T-helper 22 cell (primary cell): ENCODE results near the gene TMBIM1.

ENCODE experiments used
- DNase-seq: peaks from one replicate; pipeline ENCODE4 v3.0.0-alpha.2; 2020; ENCODE audit warnings: low read depth

TMBIM1 gene, protein sequence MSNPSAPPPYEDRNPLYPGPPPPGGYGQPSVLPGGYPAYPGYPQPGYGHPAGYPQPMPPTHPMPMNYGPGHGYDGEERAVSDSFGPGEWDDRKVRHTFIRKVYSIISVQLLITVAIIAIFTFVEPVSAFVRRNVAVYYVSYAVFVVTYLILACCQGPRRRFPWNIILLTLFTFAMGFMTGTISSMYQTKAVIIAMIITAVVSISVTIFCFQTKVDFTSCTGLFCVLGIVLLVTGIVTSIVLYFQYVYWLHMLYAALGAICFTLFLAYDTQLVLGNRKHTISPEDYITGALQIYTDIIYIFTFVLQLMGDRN

DNA sequence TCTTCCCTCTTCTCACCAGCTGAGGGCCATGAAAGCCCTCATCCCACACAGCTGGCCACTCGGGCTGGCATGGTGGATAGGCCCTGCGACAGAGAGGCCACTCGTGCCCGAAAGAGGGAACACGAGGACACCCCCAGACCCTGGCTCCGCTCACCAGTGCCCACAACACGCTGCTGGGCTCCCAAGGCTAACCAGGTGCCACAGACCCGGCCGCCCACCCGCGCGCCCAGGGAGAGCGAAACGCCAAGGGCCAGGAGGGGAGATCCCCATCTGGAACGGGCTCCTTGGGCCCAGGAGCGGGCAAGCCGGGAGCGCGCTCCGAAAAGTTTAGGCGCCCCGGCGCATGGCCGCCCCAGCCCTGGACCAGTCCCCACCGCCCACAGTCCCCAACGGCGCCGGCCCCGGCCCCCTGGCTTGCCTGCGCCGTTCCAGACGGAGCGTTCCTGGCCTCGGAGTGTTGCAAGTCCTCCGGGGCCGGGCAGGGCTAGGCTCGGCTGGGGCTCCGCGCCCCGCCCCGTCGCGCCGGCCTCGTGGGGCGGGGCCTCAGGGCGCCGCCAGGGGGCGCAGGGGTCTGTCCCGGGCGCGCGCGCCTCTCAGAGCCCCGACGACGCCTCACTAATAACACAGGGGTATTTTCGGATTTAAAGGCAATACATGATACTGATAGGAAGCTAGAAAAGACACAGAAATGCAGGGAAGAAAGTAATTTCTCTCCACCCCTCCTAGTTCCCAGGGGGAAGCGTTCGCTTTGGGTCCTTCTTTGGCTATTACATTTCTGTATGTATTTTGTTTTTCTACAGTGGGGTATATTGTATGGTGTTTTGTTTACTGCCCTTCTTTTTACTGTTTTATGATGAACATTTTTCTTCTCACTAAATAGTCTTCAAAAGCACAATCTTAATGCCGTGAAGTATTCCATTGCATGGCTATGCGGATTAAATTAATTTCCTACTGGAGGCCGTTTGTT, at the start of gene TMBIM1:
TMBIM1 (minus strand) TSS at position 456 of the 967 bp plus-strand sequence. CDS start 10,362 bp downstream, outside the sequence.
- DNase-seq = peak; percentile 60

DNA sequence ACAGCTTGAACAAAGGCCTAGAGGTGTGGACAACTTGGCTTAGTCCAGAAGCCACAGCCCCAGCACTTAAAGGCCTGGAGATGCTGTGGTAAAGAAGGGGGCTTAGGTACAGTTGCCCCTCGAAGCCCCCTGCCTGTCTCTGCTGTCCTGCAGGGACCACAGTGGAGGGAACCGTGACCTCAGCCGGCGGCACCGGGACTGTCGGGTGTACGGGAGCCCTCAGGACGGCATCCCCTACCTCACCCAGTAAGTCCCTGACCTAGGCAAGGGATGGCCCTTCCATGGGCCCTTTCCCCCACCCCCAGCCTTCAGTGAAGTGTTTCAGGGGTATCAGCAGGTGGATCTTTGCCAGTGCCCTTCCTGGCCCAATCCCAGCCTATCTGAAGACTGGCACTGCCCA, 49.1 kb upstream of the TMBIM1 start:
- no peak for DNase-seq

DNA sequence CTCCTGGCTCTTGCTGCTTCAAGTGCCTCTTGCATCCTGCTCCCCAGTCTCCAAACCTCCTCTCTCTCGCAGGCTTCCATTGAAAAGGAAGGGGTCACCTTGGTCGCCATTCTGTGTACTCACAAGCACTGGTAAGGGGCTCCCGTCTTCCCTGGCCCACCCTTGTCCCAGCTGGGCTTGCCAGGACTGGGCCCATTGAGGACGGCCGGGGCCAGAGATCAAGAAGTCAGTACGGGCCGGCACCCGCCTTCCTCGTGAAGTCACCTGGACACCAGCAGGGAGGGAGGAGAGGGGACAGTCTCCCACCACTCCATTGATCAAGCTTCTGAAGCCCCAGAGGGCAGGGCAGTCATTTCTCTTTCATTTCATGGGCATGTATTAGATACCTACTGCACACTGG, 48.4 kb upstream of the TMBIM1 start:
- DNase-seq = no peak

DNA sequence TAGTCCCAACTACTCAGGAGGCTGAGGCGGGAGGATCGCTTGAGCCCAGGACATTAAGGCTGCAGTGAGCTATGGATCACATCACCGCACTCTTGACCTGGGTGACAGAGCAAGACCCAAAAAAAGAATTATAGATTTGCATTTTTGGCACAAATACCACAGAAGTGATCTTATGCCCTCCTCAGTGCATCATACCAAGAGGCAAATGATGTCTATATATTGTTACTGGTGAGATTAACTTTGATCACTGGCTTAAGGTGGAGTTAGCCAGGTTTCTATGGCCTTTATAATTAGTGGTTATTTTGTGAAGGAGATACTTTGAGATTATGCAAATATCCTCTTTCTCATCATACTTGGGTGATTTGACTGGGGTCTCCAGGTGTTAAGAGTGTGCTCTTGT, 42.2 kb upstream of the TMBIM1 start:
- no peak for DNase-seq

DNA sequence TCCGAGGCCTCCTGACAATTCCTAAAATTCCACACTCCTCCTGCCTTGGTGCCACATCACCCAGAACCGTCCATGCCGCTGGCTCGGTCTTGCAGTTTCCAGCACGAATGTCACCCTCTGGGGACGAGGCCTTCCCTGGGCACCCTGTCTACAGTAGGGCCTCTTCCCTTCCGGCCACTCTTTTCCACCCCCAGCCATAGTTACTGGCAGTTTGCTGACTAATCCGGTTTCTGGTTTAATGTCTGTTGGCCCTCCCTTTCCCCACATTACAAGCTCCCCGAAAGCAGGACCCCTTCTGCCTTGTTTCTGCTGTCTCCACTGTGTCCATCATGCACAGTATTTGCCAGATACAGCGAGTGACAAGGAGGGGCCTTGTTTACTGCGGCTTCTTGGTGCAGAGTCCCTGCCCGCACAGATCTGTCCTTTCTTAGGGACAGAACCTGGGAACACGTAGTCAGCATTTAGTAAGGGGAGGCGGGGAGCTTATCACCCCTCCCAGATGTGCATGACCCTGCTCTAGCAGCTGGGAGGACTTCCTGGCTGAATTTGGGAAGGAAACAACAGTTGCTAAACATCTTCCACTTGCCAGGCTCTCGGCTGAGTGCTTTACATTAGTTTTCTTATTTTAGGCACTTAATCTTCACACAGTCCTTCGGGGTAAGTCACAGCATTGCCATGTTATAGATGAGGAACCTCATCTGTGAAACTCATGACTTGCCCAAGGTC, 40.8 kb upstream of the TMBIM1 start:
- DNase-seq = no peak

DNA sequence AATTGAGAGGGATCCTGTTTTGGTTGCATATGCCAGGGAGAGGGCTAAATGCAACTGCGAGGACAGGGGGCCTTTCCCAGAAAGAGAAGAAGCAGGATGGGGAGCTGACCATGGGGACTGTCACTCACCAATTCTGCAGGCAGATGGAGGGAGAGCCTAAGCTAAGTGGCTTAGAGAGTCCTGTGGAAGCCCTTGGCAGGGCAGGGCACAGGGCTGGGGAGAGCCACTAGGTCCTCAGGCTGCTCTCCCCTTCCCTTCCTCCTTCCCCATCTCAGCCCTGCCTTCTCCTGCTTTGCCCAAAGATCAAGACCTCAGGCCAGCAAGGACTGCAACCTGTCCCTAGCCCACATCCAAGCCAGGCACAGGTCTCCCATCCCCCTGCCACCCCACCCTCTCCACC, 40.0 kb upstream of the TMBIM1 start:
- DNase-seq = no peak

DNA sequence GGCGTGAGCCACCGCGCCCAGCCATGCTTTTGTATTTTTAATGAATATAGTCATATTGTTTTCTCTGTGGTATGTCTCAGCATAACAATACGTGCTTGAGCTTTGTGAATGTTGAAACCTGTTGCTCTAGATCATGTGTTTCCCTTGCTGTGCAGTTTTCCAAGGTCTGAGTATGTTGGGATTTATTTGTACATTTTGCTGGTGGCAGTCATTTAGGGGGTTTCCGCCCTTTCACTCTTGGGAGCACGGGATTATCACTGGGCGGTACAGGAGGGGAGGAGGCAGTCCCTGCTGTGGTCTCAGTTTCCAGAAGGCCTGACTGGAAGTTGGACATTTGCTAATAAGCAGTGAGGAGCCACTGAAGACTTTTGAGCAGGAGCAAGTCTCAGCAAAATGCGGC, 39.4 kb upstream of the TMBIM1 start:
- no peak for DNase-seq

DNA sequence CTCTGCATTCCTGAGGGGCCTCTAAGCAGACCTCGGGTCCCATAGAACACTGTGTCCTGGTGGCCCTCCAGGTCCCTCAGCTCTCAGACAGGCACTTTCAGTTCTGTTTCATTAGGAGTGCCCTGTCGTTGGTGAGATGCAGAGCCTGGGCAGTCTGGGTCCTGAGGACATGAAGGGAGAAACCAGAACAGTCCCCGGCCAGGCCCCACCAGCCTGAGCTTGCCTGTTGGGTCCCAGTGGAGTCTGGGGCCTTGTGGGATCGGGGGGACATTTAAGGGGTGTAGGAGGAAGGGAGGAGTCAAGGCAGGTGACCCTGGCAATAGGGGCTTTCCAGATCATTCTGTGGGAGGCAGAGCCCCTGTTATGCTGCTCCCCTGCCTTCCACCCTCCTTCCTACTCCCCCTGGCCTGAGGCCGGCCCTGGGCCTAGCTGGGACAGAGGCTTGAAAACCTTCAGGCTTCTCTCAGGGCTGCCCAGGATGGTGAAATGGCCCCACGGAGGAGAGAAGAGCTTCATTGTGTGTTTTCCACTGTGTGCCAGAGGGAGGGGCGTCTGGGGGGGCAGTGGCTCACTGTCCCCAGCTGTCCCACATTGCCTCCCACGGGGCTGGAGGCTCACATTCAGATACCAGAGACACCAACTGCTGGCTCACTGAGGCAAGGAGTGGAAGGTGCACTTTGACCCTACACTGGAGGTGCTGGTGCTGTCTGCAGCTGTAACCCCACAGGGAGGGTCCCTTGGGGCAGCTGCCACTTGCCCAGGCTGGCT, 37.7 kb upstream of the TMBIM1 start:
- no peak for DNase-seq

DNA sequence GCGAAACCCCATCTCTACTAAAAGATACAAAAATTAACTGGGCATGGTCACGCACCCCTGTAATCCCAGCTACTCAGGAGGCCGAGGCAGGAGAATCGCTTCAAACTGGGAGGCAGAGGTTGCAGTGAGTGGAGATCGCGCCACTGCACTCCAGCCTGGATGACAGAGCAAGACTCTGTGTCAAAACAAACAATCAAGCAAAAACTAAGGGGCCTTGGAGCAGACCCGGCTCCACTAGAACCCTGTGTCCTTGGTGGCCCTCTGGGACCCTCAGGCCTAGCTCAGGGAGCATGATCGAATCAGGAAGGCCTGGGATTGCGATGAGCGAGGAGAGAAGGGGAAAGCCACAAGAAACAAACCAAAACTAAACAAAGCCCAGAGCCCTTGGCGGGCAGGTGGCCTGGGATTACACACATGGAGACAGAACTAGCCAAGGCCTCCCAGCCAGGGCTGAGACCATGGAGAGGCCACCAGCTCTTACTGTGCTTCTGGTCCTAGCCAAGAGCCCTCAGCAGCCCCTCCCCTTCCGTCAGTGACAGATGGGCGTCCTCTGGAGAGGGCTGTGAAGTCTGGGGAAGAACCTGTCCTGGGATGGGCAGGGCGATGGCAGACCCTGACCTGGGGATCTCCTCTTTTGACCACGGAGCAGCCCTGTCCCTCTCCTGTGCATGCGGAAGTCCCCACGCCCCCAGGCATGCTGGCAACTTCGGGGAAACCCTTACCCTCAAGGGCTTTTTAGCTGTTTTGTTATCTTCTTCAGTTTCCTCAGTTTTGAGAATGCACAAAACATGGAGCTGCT, 36.9 kb upstream of the TMBIM1 start:
- no peak for DNase-seq

DNA sequence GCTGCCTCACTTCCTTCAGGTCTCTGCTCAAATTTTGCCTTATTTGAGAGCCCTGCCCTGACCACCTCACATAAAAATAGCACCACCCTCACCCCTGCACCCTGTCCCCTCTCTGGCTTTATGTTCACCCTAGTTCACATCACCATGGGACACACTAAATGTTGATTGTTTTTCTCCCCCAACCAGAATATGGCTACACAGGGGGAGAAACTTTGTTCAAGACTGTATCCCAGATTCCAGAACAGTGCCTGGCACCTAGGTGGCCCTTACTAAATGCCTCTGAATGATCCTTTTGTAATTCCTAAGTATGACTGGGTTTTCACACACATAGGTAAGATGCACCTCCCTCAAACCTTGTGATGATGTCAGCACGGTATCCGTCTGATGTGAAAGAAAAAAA, 36.0 kb upstream of the TMBIM1 start:
- no peak for DNase-seq

DNA sequence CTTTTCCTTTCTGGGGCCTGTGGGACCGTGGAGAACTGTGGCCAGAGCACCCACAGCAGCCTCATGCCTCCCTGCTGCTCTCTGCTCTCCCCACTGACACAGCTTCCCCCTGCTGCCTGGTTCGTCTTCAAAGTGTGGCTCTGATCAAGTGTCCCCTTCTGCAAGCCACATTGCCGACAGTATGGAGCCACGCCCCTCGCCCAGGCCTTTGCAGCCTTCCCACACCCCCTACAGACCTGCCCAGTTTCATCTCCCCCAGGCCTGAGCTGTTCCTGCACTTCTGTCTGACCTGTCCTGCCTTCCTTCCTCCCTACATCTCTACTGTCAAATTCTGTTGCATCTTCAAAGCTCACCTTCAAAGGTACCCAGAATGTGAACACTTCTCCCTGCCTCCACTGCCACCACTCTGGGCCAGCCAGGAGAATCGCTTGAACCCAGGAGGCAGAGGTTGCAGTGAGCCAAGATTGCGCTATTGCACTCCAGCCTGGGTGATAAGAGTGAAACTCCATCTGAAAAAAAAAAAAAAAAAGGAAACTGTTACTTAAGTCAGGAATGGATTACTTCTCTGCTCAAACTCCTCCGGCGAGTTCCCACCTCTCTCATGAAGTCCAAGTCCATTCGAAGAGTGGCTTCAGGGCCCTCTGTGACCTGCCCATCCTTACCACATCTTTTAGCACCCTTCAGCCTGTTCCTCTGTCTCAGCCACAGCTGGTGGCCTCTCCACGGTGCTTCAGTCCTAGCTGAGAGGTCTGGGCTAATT, 35.3 kb upstream of the TMBIM1 start:
- DNase-seq = no peak

DNA sequence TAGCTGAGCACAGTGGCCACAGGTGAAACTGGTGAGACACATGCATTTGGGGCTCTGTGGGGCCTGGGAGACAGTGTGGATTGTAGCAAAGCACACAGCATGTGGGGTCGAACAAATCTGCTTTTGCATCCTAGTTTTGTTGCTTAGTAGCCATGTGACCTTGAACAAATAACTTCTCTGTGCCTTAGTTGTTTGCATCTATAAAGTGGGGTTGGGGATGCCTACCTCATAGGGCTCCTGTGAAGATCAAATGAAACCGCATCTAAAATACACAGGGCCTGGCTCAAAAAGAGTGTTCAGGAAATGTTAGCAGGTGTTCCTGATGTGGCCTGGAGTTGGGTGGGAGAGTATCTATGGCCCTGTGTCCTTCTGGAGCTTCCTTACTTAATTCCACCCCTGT, 34.0 kb upstream of the TMBIM1 start:
- DNase-seq = no peak

DNA sequence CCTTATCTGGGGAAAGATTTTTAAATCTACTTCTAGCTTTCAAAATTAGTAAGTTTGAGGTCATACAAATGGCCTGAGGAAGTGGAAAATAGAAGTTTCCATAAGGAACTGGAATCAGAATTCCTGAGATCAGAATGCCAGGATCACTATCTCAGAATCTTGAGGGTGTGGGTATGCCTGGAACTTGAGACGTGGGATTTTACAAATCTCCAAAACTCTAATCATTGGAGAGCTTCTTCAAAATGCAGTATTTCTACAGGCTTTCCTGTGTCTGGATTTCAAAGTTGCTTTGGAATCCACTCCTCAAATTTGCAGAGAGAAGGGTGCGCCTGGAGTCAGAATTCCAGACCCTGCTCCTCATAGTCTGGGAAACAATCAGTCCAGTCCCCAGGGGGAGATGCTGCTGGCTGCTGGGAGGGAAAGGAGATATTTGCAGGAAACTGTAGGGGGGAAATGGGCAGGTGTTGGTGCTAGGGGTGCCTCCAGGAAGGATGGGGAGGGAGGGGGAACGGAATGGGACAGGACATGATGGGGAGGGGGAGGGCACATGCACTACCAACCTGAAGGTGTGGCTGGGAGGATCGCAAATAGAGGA, 33.4 kb upstream of the TMBIM1 start:
- DNase-seq = no peak

DNA sequence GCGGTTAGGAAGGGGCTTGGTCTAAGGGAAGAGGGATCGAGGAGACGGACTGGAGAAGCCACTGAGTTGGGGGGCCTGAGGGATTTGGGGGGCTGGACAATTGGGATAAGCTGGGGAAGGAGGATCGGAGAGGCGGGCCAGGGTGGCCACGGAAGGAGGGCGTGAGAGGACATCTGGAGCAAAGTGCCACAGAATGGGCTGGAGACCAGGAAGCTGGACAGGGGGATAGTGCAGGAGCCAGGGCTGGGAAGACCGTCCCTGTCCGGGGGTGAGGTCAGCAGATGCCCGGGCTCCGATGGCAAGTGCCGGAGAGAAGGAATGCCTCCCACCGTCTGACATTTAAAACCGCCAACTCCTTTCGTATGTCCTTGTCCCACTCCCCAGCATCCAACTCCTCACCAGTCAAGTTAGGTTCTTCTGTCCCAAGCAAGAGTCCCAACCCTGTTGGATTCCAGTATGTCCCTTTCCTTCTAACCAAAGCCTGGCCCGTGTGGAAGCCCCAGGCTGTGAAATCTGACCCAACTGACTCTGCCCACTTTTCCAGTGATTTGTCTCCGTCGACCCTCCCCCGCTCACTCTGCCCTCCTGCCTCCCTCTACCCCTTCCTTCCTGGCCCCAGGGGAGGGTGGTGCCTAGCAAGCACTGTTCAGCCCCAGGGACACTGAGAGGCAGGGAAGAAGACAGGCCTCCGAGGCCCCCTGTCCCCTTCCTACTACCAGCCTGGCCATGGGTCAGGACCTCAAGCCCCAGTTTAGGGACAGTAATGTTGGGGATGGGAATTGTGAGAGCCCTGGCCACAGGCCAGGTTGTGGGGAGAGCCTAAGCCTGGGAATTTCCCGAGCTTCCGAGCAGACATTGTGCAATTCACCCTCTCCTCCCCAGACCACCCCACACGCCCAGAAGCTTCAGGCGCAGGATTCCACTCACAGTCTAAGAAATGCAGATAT, 31.5 kb upstream of the TMBIM1 start:
- DNase-seq = no peak

DNA sequence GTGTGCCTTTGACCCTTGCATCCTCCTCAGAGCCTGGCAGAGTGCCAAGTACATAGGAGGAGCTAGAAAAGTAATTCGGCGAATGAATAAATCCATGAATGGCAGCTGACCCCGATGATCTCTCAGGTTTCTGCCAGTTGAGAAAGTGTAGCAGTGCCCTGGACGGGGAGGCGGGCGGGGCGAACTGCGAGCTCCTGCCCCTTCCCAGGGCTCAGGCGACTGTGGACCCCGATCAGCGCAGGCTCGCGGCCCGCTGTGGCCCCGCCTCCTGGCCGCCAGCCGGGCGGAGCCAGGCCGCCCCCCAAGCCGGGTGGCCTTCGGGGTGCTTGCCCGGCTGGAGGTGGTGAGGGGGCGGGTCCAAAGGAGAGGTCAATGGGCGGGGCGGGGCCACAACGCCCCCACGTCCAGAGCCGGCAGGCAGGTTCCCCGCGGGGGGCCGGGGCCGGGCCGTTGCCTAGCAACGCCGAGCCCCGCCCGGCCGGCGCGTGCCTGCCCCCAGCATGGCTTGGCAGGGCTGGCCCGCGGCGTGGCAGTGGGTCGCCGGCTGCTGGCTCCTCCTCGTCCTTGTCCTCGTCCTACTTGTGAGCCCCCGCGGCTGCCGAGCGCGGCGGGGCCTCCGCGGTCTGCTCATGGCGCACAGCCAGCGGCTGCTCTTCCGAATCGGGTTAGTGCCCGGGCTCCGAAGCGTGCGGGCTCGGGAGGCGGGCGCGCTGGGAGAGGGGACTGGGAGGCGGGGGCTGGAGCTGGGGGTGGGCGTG, 30.6 kb upstream of the TMBIM1 start:
- peak; percentile 11 for DNase-seq

DNA sequence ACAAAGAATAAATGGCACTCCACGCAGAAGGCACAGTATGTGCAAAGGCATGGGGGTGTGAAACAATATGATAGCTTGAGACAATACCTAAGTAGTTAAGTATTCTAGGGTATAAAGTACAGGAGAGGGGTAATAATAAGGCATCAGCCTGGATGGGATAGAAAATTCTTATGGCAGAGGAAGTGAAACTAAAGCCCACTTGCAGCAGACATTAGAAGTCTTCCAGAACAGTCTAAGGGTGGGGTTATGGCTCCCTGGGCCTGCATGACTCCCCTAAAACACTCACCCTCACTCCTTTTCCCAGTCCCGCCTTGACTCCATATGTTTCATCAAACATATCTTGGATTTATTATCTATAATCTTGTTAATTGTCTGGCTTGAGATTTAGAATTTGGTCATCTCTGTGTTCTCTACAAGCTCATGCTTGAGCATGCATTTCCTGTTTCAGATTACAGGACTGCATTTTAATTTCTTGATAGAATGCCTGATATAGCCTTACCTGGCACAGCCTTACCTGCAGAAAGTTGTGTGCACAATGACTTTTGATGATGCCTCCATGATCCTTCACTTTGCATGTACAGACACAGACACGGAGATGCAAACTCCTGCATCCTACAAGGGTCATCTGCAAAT, 28.5 kb upstream of the TMBIM1 start:
- no peak for DNase-seq

DNA sequence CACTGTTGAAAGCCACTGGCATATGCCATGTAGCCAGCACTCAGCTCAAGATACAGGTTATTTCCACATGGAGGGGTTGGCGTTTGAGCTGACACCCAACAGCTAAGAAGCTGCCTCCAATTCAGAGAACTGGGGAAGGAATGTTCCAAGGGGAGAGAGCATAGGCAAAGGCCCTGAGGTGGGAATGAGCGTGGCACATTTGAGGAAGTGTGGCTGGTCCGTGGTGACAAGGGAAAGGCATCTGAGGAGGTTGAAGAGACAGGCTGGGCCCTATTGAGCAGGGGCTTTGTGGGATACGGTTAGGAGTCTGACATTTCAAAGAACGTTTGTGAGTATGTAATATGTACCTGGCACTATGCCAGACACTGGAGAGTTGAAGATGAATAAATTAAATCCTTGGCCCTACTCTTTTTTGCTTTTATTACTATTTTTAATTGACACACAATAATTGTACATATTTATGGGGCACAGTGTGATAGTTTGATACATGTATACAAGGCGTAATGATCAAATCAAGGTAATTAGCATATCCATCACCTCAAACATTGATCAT, 27.6 kb upstream of the TMBIM1 start:
- no peak for DNase-seq
